HCT116 (cell line): Measurements from ENCODE around the gene MYH7.

Experiments used
- CTCF ChIP-seq, 3 experiments: fragments of 200-600 bp in 1 of 3; sonication (generic) in 1 of 3; IDR thresholded peaks in 2 of 3; conservative IDR thresholded peaks in 1 of 3; 2 replicates each; pipeline ENCODE4 v1.5.1; 2012 to 2017; ENCODE audit warnings: low read depth in 2 of 3, low read length in 2 of 3, antibody characterized with exemption in 1 of 3, borderline replicate concordance in 1 of 3, control low read depth in 1 of 3, mild to moderate bottlenecking in 1 of 3, mixed read lengths in 1 of 3, mixed run types in 1 of 3, moderate library complexity in 1 of 3; ENCODE audit not compliant: insufficient read depth in 1 of 3
- REST ChIP-seq: IDR thresholded peaks from 2 replicates; pipeline ENCODE4 v1.6.1; 2012; ENCODE audit warnings: low read depth
- SIN3A ChIP-seq: IDR thresholded peaks from 2 replicates; pipeline ENCODE4 v1.6.1; 2012; ENCODE audit warnings: low read depth

- TF ChIP-seq CTCF (IDR thresholded peaks at IDR 0.05 in 2 of 3, conservative IDR thresholded peaks at IDR 0.05 in 1 of 3; ENCODE audit: borderline replicate concordance in 1 of 3, insufficient read depth in 1 of 3, low read depth in 2 of 3, low read length in 2 of 3) = no peak
- no peak for TF ChIP-seq REST
- no peak for TF ChIP-seq SIN3A
Measured at GRCh38 chr14:23396781-23397407, 38.6 kb downstream of the MYH7 start.
